H1 (cell line): Measurements from ENCODE around the gene TMEM63A. TPM values are rescaled to one million over a fixed set of nuclear protein-coding genes. Genes with fewer than 3 reads are reported as not detected.

Source experiments
- CTCF ChIA-PET: fragments of 300-600 bp; sonication (Branson Sonifier 250); formaldehyde crosslinking; loops from one replicate; lab custom pipeline; 2021; ENCODE audit not compliant: partially characterized antibody; lab: Charles Lee
- POLR2A ChIA-PET: fragments of 300-600 bp; sonication (Branson Sonifier 250); formaldehyde crosslinking; loops from one replicate; lab custom pipeline; 2021; ENCODE audit warnings: inconsistent platforms; ENCODE audit not compliant: partially characterized antibody; lab: Charles Lee
- DNase-seq, 2 experiments: peaks; one replicate each; pipeline versions ENCODE4 v3.0.0 to v3.0.0-alpha.2; 2010 to 2022; ENCODE audit warnings: low spot score in 2 of 2, low read depth in 1 of 2, mixed read lengths in 1 of 2
- FAIRE-seq: peaks from 2 replicates; lab custom pipeline; 2011; peaks lifted over from hg19 to GRCh38; lab: Jason Lieb, UNC
- H2AFZ ChIP-seq: 2 replicates; pipeline ENCODE4 v1.8.1; 2012; ENCODE audit warnings: low read length, inconsistent platforms
- H2AK5ac ChIP-seq: 2 replicates; pipeline ENCODE4 v1.6.1; 2013; ENCODE audit warnings: low read depth, low read length
- H2BK120ac ChIP-seq: replicated peaks from 2 replicates; pipeline ENCODE3; 2013; ENCODE audit warnings: low read depth, low read length, inconsistent platforms
- H2BK12ac ChIP-seq: 2 replicates; pipeline ENCODE4 v1.6.1; 2013; ENCODE audit warnings: low read depth, low read length
- H2BK15ac ChIP-seq: 2 replicates; pipeline ENCODE4 v1.6.1; 2013; ENCODE audit warnings: low read length
- H2BK20ac ChIP-seq: 2 replicates; pipeline ENCODE4 v1.6.1; 2013; ENCODE audit warnings: low read length
- H2BK5ac ChIP-seq: 2 replicates; pipeline ENCODE4 v1.6.1; 2013; ENCODE audit warnings: low read depth, low read length
- H3K14ac ChIP-seq: 2 replicates; pipeline ENCODE4 v1.6.1; 2013; ENCODE audit warnings: inconsistent platforms; ENCODE audit not compliant: insufficient read length
- H3K18ac ChIP-seq: 2 replicates; pipeline ENCODE4 v1.6.1; 2013; ENCODE audit warnings: low read length; ENCODE audit errors: extremely low read depth
- H3K23ac ChIP-seq: 2 replicates; pipeline ENCODE4 v1.6.1; 2013; ENCODE audit warnings: inconsistent platforms; ENCODE audit not compliant: insufficient read length
- H3K23me2 ChIP-seq: 2 replicates; pipeline ENCODE4 v1.6.1; 2013; ENCODE audit warnings: low read depth, low read length
- H3K27ac ChIP-seq: 2 replicates; pipeline ENCODE4 v1.6.1; 2011; ENCODE audit warnings: low read depth, low read length, inconsistent platforms
- H3K27me3 ChIP-seq, 4 experiments: replicated peaks in 1 of 4; 1 replicate in 1 of 4; 2 replicates in 3 of 4; pipeline versions ENCODE4 v1.6.1 to v1.8.1; 2011 to 2013; ENCODE audit warnings: low read length in 3 of 4, mild to moderate bottlenecking in 3 of 4, inconsistent platforms in 2 of 4, mixed read lengths in 2 of 4, moderate library complexity in 1 of 4; ENCODE audit not compliant: control insufficient read depth in 3 of 4, insufficient read depth in 3 of 4; ENCODE audit errors: extremely low read depth in 1 of 4
- H3K36me3 ChIP-seq, 4 experiments: 2 replicates each; pipeline versions ENCODE4 v1.6.1 to v1.8.1; 2011 to 2013; ENCODE audit warnings: mild to moderate bottlenecking in 4 of 4, low read length in 3 of 4, moderate library complexity in 2 of 4, control low read depth in 1 of 4, inconsistent platforms in 1 of 4; ENCODE audit not compliant: insufficient read depth in 4 of 4, control insufficient read depth in 2 of 4
- H3K4ac ChIP-seq: replicated peaks from 2 replicates; pipeline ENCODE3; 2013; ENCODE audit warnings: low read length, low read depth, mixed read lengths, inconsistent platforms; ENCODE audit not compliant: insufficient read length
- H3K4me1 ChIP-seq, 4 experiments: replicated peaks in 1 of 4; 1 replicate in 1 of 4; 2 replicates in 3 of 4; pipeline versions ENCODE4 v1.6.1 to v1.8.1; 2011 to 2013; ENCODE audit warnings: low read length in 3 of 4, inconsistent platforms in 2 of 4, mixed read lengths in 1 of 4; ENCODE audit not compliant: insufficient read depth in 4 of 4, control insufficient read depth in 3 of 4
- H3K4me2 ChIP-seq, 2 experiments: 2 replicates each; pipeline versions ENCODE4 v1.6.1 to v1.8.1; 2011 to 2013; ENCODE audit warnings: low read depth in 2 of 2, low read length in 2 of 2, control low read depth in 1 of 2, inconsistent platforms in 1 of 2, mild to moderate bottlenecking in 1 of 2; ENCODE audit not compliant: insufficient read depth in 1 of 2
- H3K4me3 ChIP-seq, 4 experiments: fragments of 200-600, 300-600 bp in 1 of 4; sonication (generic), shearing (Covaris generic), sonication (Bioruptor Twin) in 1 of 4; 2 replicates each; pipeline versions ENCODE4 v1.5.1 to v1.8.1; 2011 to 2016; ENCODE audit warnings: low read length in 4 of 4, low read depth in 3 of 4, control low read depth in 2 of 4, inconsistent platforms in 2 of 4, mild to moderate bottlenecking in 2 of 4, mixed read lengths in 1 of 4, moderate library complexity in 1 of 4; ENCODE audit not compliant: insufficient read depth in 2 of 4; ENCODE audit errors: extremely low read depth in 1 of 4
- H3K56ac ChIP-seq: replicated peaks from 2 replicates; pipeline ENCODE3; 2013; ENCODE audit warnings: low read depth, mild to moderate bottlenecking, mixed read lengths, low read length, inconsistent platforms; ENCODE audit not compliant: insufficient read length
- H3K79me1 ChIP-seq: 2 replicates; pipeline ENCODE4 v1.6.1; 2013; ENCODE audit warnings: low read depth, low read length, control low read depth
- H3K79me2 ChIP-seq, 2 experiments: 2 replicates each; pipeline versions ENCODE4 v1.6.1 to v1.8.1; 2012 to 2013; ENCODE audit warnings: low read length in 2 of 2, mild to moderate bottlenecking in 2 of 2, inconsistent platforms in 1 of 2; ENCODE audit not compliant: insufficient read depth in 2 of 2, control insufficient read depth in 1 of 2
- H3K9ac ChIP-seq, 4 experiments: replicated peaks in 1 of 4; 1 replicate in 1 of 4; 2 replicates in 3 of 4; pipeline versions ENCODE4 v1.6.1 to v1.8.1; 2011 to 2013; ENCODE audit warnings: low read depth in 3 of 4, low read length in 3 of 4, control low read depth in 2 of 4, mild to moderate bottlenecking in 2 of 4, moderate library complexity in 2 of 4, inconsistent platforms in 1 of 4; ENCODE audit errors: extremely low read depth in 1 of 4
- H3K9me3 ChIP-seq, 2 experiments: 2 replicates each; pipeline versions ENCODE4 v1.6.1 to v1.8.1; 2012 to 2013; ENCODE audit warnings: mild to moderate bottlenecking in 2 of 2, moderate library complexity in 2 of 2, control low read depth in 1 of 2, inconsistent platforms in 1 of 2, low read depth in 1 of 2, low read length in 1 of 2, mixed read lengths in 1 of 2; ENCODE audit not compliant: insufficient read depth in 2 of 2
- H4K20me1 ChIP-seq, 2 experiments: replicated peaks in 1 of 2; 2 replicates each; pipeline versions ENCODE3 to v1.8.1; 2011 to 2013; ENCODE audit warnings: inconsistent platforms in 2 of 2, low read length in 2 of 2, mild to moderate bottlenecking in 1 of 2; ENCODE audit not compliant: insufficient read depth in 2 of 2, control insufficient read depth in 1 of 2
- H4K5ac ChIP-seq: 2 replicates; pipeline ENCODE4 v1.6.1; 2013; ENCODE audit warnings: low read length, low read depth, mixed read lengths, inconsistent platforms; ENCODE audit not compliant: insufficient read length
- H4K8ac ChIP-seq: 2 replicates; pipeline ENCODE4 v1.8.0; 2013; ENCODE audit warnings: mild to moderate bottlenecking, moderate library complexity, low read length, inconsistent platforms; ENCODE audit not compliant: insufficient read depth; ENCODE audit errors: extremely low read depth
- H4K91ac ChIP-seq: replicated peaks from 2 replicates; pipeline ENCODE3; 2013; ENCODE audit warnings: low read length, mixed read lengths, inconsistent platforms; ENCODE audit not compliant: insufficient read length
- ASH2L ChIP-seq: fragments of 200-600, 300-600 bp; sonication (generic); IDR thresholded peaks from one replicate; pipeline ENCODE4 v1.7.1; 2017; ENCODE audit warnings: low read length
- BRCA1 ChIP-seq: IDR thresholded peaks from 2 replicates; pipeline ENCODE4 v1.6.1; 2012; ENCODE audit warnings: low read depth, low read length, improper control_type of control experiment
- CREB1 ChIP-seq: IDR thresholded peaks from 2 replicates; pipeline ENCODE4 v1.6.1; 2012; ENCODE audit warnings: inconsistent platforms
- GABPA ChIP-seq: IDR thresholded peaks from 2 replicates; pipeline ENCODE4 v1.6.1; 2011; ENCODE audit warnings: mild to moderate bottlenecking, low read length, moderate library complexity, borderline replicate concordance; ENCODE audit not compliant: insufficient read depth
- RNF2 ChIP-seq: fragments of 200-900, 300-1000 bp; sonication (generic); IDR thresholded peaks from 2 replicates; pipeline ENCODE4 v1.7.1; 2016; ENCODE audit warnings: borderline replicate concordance, low read depth, mild to moderate bottlenecking, antibody characterized with exemption, low read length; ENCODE audit not compliant: poor library complexity, severe bottlenecking; ENCODE audit errors: missing control alignments
- SP4 ChIP-seq: IDR thresholded peaks from 2 replicates; pipeline ENCODE4 v1.6.1; 2012; ENCODE audit warnings: low read length, inconsistent platforms
- WGBS, 2 experiments: shearing (Covaris generic) in 1 of 2; methylation state at CpG; one replicate each; pipeline versions ENCODE4 v1.1.6 to v1.1.7; 2013 to 2015; ENCODE audit warnings: low lambda C conversion rate in 2 of 2, mixed read lengths in 2 of 2, inconsistent platforms in 1 of 2, low coverage in 1 of 2, missing lambda C conversion rate in 1 of 2; ENCODE audit not compliant: insufficient replicate concordance in 2 of 2, insufficient coverage in 1 of 2, insufficient read length in 1 of 2; ENCODE audit errors: extremely low coverage in 1 of 2, missing lambda C conversion rate in 1 of 2; 5-methylcytosine and 5-hydroxymethylcytosine counted together
- polyA plus RNA-seq, 7 experiments: library from polyadenylated mRNA; depleted of rRNA in 3 of 7; stranded (reverse) in 5 of 7; unstranded in 2 of 7; fragments of >200 nt in 5 of 7; fragments of 200-250 nt in 2 of 7; gene quantifications; 1 replicate in 5 of 7; 2 replicates in 1 of 7; 4 replicates in 1 of 7; pipeline versions ENCODE4 v1.2.1 to v1.2.3, GENCODE V29; 2011 to 2013; ENCODE audit warnings: missing spikeins in 2 of 7, mixed read lengths in 2 of 7
- total RNA-seq: library from RNA; stranded (reverse); fragmentation: NEBNext Ultra II Directional; extraction: Animal tissue kit (Norgen Biotek cat#: 25700); gene quantifications from 2 replicates; pipeline ENCODE4 v1.2.1, GENCODE V29; 2021
- TF ChIP-seq, protein P1 (sequence below): IDR thresholded peaks from 2 replicates; pipeline ENCODE4 v1.6.1; 2012; ENCODE audit warnings: inconsistent platforms

The TMEM63A gene
- total and polyA plus RNA-seq, 2 of the 8 experiments (the other 6 are each of a cell fraction or from before 2014, with no cell fraction given) = 26.1 to 55.4 TPM

DNA sequence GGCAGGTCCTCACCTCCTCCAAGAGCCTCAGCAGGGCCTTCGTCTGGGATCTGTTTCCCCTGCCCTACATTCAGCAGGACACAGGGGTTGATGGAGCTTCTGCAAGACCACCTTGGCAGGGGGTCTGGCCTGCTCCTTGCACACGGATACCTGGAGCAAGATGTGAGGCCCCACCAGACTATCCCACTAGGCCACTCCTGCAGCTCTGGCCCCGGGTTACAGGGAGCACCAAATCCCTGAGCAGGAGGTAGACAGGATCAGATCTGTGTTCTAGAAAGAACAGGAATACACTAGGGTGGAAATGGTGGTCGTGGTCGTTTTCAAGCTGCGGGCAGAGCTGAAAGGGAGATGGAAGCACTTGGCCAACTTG, 38.8 kb downstream of the TMEM63A start:
- H3K79me2 ChIP-seq = no peaks in the 10 kb centered on the region
- no peak for TF ChIP-seq ASH2L
- TF ChIP-seq BRCA1 = no peak
- no peak for TF ChIP-seq GABPA
- no peak for TF ChIP-seq RNF2
- no peak for TF ChIP-seq CREB1
- TF ChIP-seq SP4 = no peak
- TF ChIP-seq, protein P1, sequence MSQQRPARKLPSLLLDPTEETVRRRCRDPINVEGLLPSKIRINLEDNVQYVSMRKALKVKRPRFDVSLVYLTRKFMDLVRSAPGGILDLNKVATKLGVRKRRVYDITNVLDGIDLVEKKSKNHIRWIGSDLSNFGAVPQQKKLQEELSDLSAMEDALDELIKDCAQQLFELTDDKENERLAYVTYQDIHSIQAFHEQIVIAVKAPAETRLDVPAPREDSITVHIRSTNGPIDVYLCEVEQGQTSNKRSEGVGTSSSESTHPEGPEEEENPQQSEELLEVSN = no peak
- TF ChIP-seq, all 59 proteins: peak for 0
- no peak overlapping the region for H4K5ac ChIP-seq
- H2BK12ac ChIP-seq = no peak overlapping the region
- POLR2A ChIA-PET = interaction anchor here (1.0 to 3.4 kb wide), 8 partner anchors 12 to 73 kb away, joined by 3 to 15 read pairs (median 4); partner anchors contain the start of gene SRP9
- no peak overlapping the region for H3K14ac ChIP-seq
- H3K9me3 ChIP-seq = no peaks in the 10 kb centered on the region
- no peak overlapping the region for H3K4ac ChIP-seq
- no peak overlapping the region for H2BK5ac ChIP-seq
- no peak overlapping the region for H3K23ac ChIP-seq
- H2AFZ ChIP-seq = no peak overlapping the region
- no peak for DNase-seq
- H2BK120ac ChIP-seq = no peak overlapping the region
- H2BK15ac ChIP-seq = no peak overlapping the region
- no peak overlapping the region for H4K8ac ChIP-seq
- no peak overlapping the region for H3K27ac ChIP-seq
- no peak overlapping the region for H3K18ac ChIP-seq
- no peak overlapping the region for H2AK5ac ChIP-seq
- H3K4me2 ChIP-seq = no peak overlapping the region
- no peak overlapping the region for H2BK20ac ChIP-seq
- no peak overlapping the region for H3K56ac ChIP-seq
- no peak overlapping the region for H4K91ac ChIP-seq
- peaks cover 0 to 8% (median 4%) of the 10 kb centered on the region in 4 experiments; a peak in 4 of 7 replicates for H3K4me1 ChIP-seq
- no peak for FAIRE-seq
- no peaks in the 10 kb centered on the region; a peak in 1 of 7 replicates for H3K27me3 ChIP-seq
- WGBS, 2 experiments = 82% methylated on average over 6 of the region's 6 CpGs; no CpG with 5 or more reads in 1 of the 2 experiments
- CTCF ChIA-PET = interaction anchor here (0.7 to 4.0 kb wide), 8 partner anchors 15 to 368 kb away, joined by 3 to 24 read pairs (median 4); no protein-coding TSS in a partner anchor
- H4K20me1 ChIP-seq = peaks cover 2 to 8% of the 10 kb centered on the region in 2 experiments
- H3K23me2 ChIP-seq = no peaks in the 10 kb centered on the region; the same call in 1 of the 2 replicates
- H3K9ac ChIP-seq = no peak overlapping the region
- H3K4me3 ChIP-seq = no peak overlapping the region
- peaks cover 0 to 16% (median 6%) of the 10 kb centered on the region in 4 experiments; a peak in 3 of 8 replicates for H3K36me3 ChIP-seq
- H3K79me1 ChIP-seq = 0 out of 2 replicates have a peak, but pooled peaks cover 2% of the 10 kb centered on the region
